ENCODE measurements around the gene GPR162.

DNA sequence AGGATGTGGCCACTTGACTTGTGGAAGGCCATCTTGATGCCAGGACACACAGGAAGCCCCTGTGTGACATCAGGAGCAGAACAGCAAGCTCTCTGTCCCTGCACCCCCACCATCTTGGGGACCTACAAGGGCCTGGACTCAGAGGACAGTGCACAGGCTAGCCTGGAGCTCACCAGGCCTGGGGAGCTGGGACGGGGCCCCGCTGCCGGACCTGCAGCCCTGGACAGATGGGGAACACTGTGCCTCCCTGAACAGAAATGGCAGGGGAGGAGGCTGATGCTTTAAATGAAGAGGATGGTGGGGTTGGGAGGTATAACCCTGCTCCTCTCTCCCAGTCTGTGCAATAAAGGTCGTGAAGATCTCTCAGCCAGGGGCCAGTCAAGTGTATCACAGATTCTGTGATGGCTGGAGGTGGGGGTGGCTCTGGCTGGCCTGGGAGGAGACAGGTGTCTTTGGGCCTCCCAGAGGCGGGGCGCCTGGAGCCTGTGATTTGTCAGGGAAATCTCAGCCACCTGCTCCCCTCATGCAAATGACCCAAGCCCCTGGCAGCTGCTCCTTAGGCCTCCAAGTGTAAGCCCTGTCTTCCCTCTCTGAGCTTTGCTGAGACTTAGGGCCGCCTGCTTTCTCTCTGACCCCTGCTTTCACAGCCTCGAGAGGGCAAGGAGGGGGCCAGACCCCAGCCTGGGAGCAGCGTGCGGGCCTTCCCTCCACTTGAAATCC lies 18.0 kb downstream of the GPR162 start:
- TF ChIP-seq, protein P1, sequence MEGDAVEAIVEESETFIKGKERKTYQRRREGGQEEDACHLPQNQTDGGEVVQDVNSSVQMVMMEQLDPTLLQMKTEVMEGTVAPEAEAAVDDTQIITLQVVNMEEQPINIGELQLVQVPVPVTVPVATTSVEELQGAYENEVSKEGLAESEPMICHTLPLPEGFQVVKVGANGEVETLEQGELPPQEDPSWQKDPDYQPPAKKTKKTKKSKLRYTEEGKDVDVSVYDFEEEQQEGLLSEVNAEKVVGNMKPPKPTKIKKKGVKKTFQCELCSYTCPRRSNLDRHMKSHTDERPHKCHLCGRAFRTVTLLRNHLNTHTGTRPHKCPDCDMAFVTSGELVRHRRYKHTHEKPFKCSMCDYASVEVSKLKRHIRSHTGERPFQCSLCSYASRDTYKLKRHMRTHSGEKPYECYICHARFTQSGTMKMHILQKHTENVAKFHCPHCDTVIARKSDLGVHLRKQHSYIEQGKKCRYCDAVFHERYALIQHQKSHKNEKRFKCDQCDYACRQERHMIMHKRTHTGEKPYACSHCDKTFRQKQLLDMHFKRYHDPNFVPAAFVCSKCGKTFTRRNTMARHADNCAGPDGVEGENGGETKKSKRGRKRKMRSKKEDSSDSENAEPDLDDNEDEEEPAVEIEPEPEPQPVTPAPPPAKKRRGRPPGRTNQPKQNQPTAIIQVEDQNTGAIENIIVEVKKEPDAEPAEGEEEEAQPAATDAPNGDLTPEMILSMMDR (IDR thresholded peaks at IDR 0.05; ENCODE audit: low read length) = no peak
- TF ChIP-seq EZH2 (IDR thresholded peaks at IDR 0.05; ENCODE audit: borderline replicate concordance, low read length) = no peak

All from OCI-LY1 (cell line).